A673 (cell line): Measurements from ENCODE around the gene PALS1. TPM values are rescaled to one million over a fixed set of nuclear protein-coding genes. Genes with fewer than 3 reads are reported as not detected.

Experiments used
- BruUV-seq: library from RNA; stranded (reverse); fragments of 400-500 nt; replicated peaks from 2 replicates; lab custom pipeline; 2021; lab: Mats Ljungman, UMichigan
- CTCF ChIA-PET: fragments of 300-600 bp; sonication (Branson Sonifier 250); formaldehyde crosslinking; loops from one replicate; lab custom pipeline; 2022; ENCODE audit warnings: antibody characterized with exemption; lab: Charles Lee
- POLR2A ChIA-PET: fragments of 300-600 bp; sonication (Branson Sonifier 250); formaldehyde crosslinking; loops from one replicate; lab custom pipeline; 2022; ENCODE audit warnings: antibody characterized with exemption; ENCODE audit not compliant: low non-redundant PET; lab: Charles Lee
- DNase-seq: peaks from one replicate; pipeline ENCODE4 v3.0.0-alpha.2; 2015; ENCODE audit warnings: low spot score
- H3K27ac ChIP-seq: fragments of 200-600 bp; sonication (generic); 2 replicates; pipeline ENCODE4 v1.5.1; 2016; ENCODE audit warnings: mixed run types, low read depth, mild to moderate bottlenecking, mixed read lengths, antibody characterized with exemption, low read length; ENCODE audit not compliant: poor library complexity, severe bottlenecking
- H3K27me3 ChIP-seq: fragments of 200-600 bp; sonication (generic); replicated peaks from 2 replicates; pipeline ENCODE4 v1.6.1; 2017; ENCODE audit warnings: mixed run types, low read depth, mild to moderate bottlenecking, mixed read lengths, antibody characterized with exemption, low read length; ENCODE audit not compliant: insufficient read depth, poor library complexity
- H3K36me3 ChIP-seq: fragments of 200-600 bp; sonication (generic); 2 replicates; pipeline ENCODE4 v1.6.1; 2016; ENCODE audit warnings: mixed run types, mild to moderate bottlenecking, mixed read lengths, antibody characterized with exemption, low read length; ENCODE audit not compliant: insufficient read depth, poor library complexity, severe bottlenecking
- H3K4me1 ChIP-seq: fragments of 200-600 bp; sonication (generic); 2 replicates; pipeline ENCODE4 v1.6.1; 2017; ENCODE audit warnings: mixed run types, mild to moderate bottlenecking, mixed read lengths, antibody characterized with exemption, low read length; ENCODE audit not compliant: insufficient read depth, poor library complexity, severe bottlenecking
- H3K4me3 ChIP-seq: fragments of 200-600 bp; sonication (generic); 2 replicates; pipeline ENCODE4 v1.5.1; 2016; ENCODE audit warnings: low read depth, mixed run types, mild to moderate bottlenecking, mixed read lengths, low read length; ENCODE audit not compliant: poor library complexity, severe bottlenecking
- H3K9me3 ChIP-seq: fragments of 200-600 bp; sonication (generic); 2 replicates; pipeline ENCODE4 v1.6.1; 2016; ENCODE audit warnings: mixed run types, low read depth, mild to moderate bottlenecking, mixed read lengths, antibody characterized with exemption, low read length; ENCODE audit not compliant: poor library complexity, severe bottlenecking
- CTCF ChIP-seq: fragments of 300-800, 200-600 bp; sonication (generic); conservative IDR thresholded peaks from 2 replicates; pipeline ENCODE4 v1.5.1; 2017; ENCODE audit warnings: low read depth, mild to moderate bottlenecking, antibody characterized with exemption, low read length, moderate library complexity, mixed read lengths
- EZH2 ChIP-seq: fragments of 200-600 bp; sonication (generic); IDR thresholded peaks from 2 replicates; pipeline ENCODE4 v1.6.1; 2017; ENCODE audit warnings: borderline replicate concordance, low read depth, mild to moderate bottlenecking, mixed read lengths, antibody characterized with exemption, low read length; ENCODE audit not compliant: poor library complexity, severe bottlenecking
- intact Hi-C: fragments of 100-400 bp; cut with micrococcal nuclease; formaldehyde crosslinking; loops from one replicate; pipeline ENCODE4 v1.10.0; 2022; ENCODE audit not compliant: unreplicated experiment
- total RNA-seq: library from RNA; stranded (reverse); gene quantifications from 2 replicates; pipeline ENCODE4 v1.2.3, GENCODE V29; 2021

Gene PALS1
- total RNA-seq, 1 experiment from 2014 or later: 112 TPM

DNA sequence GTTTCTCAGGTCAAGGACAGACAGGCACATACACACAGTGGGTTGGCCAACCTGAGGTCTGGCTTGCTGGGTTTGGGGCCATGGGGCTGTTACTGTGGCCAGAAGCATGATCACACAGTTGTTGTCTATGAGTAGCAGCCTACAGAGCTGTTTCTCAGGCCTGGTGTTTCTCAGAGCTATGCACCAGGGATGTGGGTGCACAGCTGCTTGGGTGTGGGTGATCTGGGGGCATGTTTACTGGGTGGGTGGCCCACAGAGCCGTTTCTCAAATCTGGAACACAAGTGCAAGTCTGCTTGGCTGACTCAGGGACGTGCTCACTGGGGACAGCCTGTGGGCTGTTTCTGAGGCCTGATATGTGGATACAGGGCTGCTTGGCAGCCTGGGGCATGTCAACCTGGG lies 23.1 kb upstream of the PALS1 start:
- BruUV-seq: no TSS peak
- CTCF ChIA-PET: no interaction called here
- no peak for DNase-seq
- TF ChIP-seq CTCF (no peak), EZH2 (no peak)
- H3K4me1 ChIP-seq: no peaks in the 10 kb centered on the region
- H3K36me3 ChIP-seq: no peaks in the 10 kb centered on the region
- POLR2A ChIA-PET: no interaction called here
- H3K27me3 ChIP-seq: no peaks in the 10 kb centered on the region
- H3K27ac ChIP-seq: no peak overlapping the region
- no peak overlapping the region for H3K4me3 ChIP-seq
- H3K9me3 ChIP-seq: no peaks in the 10 kb centered on the region
- intact Hi-C loops: no loop called here

GRCh38 chr14:67221248-67221981 lies 19.8 kb upstream of the PALS1 start:
- Histone ChIP-seq H3K9me3 (no peaks in the 10 kb centered on the region), H3K36me3 (no peaks in the 10 kb centered on the region), H3K27ac (no peak overlapping the region), H3K27me3 (no peaks in the 10 kb centered on the region), H3K4me1 (no peaks in the 10 kb centered on the region), H3K4me3 (no peak overlapping the region)
- no peak for DNase-seq
- ChIA-PET POLR2A (no interaction called here), CTCF (no interaction called here)
- TF ChIP-seq EZH2 (no peak), CTCF (no peak)
- BruUV-seq: no TSS peak
- intact Hi-C loops: no loop called here

GRCh38 chr14:67221982-67222328 lies 19.3 kb upstream of the PALS1 start:
- Histone ChIP-seq H3K36me3 (no peaks in the 10 kb centered on the region), H3K27ac (no peak overlapping the region), H3K4me3 (no peak overlapping the region), H3K9me3 (no peaks in the 10 kb centered on the region), H3K4me1 (no peaks in the 10 kb centered on the region), H3K27me3 (no peaks in the 10 kb centered on the region)
- BruUV-seq: no TSS peak
- POLR2A ChIA-PET: no interaction called here
- TF ChIP-seq CTCF (no peak), EZH2 (no peak)
- no peak for DNase-seq
- intact Hi-C loops: no loop called here
- CTCF ChIA-PET: no interaction called here
